IPS-NIHi7 (cell line): ENCODE results near the gene RPS29.
"Not testable (repeated sequence)": the region's sequence is repeated elsewhere in the genome, so short reads cannot be mapped to it uniquely, and the experiment has no call there.

Source experiments
- DNase-seq: peaks from one replicate; pipeline ENCODE4 v3.0.0; 2012; ENCODE audit warnings: mixed read lengths; ENCODE audit errors: extremely low spot score

The RPS29 gene

DNA sequence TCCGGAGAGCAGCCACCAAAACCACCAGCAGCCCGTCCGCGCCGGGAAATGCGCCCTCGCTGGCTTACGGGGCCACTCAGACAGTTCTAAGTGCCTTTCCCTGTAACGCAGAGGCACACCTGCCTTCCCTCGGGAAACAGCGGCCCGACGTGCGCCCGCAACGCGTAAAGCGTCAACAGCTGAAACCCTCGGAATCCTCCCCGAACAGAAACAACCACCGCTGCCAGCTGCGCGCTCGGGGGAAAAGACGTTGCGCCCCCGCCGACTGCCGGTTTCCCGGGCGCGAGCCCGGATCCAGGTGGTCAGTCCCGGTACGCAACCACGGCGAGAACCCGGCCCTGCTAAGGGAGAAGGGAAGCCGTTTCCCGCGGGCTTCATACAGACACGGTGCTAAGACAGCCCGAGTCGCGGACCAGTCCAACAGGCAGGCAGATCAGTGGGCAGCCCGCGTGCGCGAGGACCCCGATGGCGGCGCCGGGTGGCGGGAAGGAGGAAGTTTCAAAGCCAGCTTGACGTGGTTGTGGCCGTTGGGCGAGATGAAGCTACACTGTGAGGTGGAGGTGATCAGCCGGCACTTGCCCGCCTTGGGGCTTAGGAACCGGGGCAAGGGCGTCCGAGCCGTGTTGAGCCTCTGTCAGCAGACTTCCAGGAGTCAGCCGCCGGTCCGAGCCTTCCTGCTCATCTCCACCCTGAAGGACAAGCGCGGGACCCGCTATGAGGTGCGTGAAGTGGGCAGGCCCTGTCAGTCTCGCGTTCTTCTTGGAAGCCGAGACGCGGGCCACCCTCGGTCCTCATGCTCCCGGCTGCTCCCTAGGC is 12.5 kb upstream of the RPS29 start, which contains the start of gene LRR1:
LRR1 (plus strand) TSS at position 456 of the 816 bp plus-strand sequence; CDS start at position 537, 81 bp downstream.
- DNase-seq, result peak; percentile 64

GRCh38 chr14:49598189-49598484 is 12.0 kb upstream of the RPS29 start:
- no peak for DNase-seq

- no peak for DNase-seq
These were observed 8.3 kb upstream of the RPS29 start for GRCh38 chr14:49594347-49595091.

- DNase-seq, result no peak
These were observed 6.8 kb upstream of the RPS29 start for GRCh38 chr14:49593016-49593415.

DNA sequence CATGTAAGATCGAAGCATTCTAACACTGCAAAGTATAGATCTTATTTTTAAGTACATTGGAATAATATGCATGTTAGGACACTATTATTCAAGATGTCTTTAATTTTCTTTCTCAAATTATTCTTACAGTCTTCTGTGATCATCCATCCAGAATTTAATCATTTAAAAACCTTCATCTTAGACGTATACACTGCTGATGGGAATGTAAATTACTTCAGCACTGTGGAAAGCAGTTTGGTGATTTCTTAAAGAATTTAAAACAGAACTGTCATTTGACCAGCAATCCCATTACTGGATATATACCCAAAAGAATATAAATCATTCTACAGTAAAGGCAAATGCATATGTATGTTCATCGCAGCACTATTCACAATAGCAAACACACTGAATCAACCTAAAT is 3.2 kb upstream of the RPS29 start:
- DNase-seq, result no peak

GRCh38 chr14:49586673-49587460 is 687 bp upstream of the RPS29 start:
- DNase-seq, result peak; percentile 17

GRCh38 chr14:49584981-49585640 is 1.1 kb downstream of the RPS29 start:
- not testable (repeated sequence) for DNase-seq

GRCh38 chr14:49584058-49584457 is 2.1 kb downstream of the RPS29 start:
- no peak for DNase-seq

- DNase-seq, result no peak
These were observed 2.6 kb downstream of the RPS29 start for GRCh38 chr14:49583629-49584028.

DNA sequence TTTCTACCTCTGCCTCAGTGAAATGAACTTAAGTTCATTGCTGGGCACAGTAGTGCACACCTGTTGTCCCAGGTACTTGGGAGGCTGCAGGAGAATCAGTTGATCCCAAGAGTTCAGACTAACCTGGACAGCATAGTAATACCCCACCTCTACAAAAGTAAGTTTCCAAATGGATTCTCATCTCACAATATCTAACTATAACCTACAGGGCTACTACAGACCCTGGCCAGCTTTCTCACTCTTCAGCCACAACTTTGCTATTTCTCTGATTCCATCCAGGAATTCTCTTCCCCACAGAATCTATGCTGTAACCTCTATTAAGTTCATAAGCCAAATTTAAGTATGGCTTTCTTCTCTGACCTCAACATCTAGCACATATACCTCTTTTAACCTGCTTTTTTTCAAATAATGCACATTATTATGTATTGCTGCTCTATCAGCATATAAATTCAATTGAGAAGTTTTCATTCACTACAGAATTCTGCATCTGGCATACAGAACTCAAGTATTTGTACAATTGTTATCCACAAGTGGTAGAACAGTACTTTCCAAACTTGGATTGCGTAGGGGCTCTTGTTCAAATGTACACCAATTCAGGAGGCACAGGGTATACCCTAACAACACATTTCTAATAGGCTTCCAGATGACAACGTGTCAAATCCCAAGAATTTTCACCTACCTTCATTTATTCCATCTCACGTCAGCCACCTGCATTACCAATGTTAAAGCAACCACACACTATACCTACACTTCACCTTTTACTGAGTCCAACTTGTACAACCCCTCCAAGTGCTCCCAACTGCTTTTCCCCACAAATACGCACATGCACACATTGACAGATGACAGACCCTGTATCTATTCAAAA is 3.8 kb downstream of the RPS29 start:
- no peak for DNase-seq

DNA sequence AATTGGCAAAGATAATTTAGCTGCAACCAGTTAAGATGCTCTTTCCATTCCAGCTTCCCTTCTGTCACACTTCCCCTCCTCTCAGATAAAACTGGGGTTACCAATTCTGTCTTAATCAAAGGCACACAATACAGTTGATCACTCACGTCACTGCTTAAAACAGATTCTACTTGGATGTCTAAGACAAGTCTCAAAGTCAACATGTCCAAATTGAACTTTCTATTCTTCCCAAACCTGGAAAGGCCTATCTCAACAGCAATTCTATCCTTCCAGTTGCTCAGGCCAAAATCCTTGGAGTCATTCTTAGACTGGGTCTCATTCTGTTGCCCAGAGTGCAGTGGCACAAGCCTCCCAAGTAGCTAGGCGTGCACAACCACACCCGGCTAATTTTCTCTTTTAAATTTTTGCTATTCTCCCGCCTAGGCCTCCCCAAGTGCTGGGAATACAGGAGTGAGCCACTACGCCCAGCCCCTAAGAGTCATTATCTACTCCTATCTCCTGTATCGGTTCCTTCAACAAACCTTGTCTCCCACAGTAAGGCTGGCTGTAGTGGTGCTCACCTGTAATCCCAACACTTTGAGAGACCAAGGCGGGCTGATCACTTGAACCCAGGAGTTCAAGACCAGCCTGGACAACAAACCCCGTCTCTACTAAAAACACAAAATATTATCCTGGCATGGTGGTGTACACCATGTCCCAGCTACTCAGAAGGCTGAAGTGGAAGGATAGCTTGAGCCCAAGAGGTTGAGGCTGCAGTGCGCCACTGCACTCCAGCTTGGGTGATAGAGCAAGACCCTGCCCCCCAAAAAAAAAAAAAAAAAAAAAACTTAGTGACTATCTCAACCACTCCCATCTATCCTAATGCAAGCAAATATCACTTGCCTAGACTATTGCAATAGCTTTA is 4.7 kb downstream of the RPS29 start:
- DNase-seq, result no peak

DNA sequence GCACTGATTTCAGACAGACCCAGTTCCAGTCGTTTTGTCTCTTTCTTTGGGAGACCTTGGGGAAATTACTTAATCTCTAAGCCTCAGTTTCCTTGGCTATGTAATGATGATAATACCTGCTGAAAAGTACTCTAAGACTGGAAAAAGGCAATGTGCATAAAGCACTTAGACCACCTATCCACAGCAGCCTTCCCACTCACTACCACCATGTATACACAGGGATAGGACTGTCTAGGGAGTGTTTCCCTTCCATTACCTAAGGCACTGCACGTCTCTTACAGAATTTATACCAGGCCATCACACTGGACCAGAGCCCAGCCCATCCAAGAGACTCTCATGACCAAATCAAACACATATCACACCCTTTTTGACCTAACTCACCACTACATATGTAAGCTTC is 6.3 kb downstream of the RPS29 start:
- DNase-seq, result no peak

DNA sequence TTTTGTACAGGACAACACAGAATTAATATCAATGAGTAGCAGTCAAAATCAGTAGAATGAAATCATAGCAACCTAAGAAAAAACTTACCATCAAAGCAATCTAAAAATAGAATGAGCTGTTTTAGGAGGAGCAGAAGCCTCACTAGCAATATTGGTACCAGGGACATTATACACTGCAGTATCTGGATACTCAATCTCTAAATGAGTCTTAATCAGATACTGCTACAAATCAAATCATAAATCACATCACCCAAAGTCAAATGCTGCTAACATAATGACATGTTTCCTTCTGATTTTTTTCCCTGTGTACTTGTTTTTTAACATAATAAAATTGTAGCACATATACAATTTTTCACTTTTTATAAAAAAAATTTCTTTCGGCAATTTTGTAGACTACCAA is 8.0 kb downstream of the RPS29 start:
- no peak for DNase-seq

GRCh38 chr14:49574038-49574437 is 12.1 kb downstream of the RPS29 start:
- DNase-seq, result no peak

DNA sequence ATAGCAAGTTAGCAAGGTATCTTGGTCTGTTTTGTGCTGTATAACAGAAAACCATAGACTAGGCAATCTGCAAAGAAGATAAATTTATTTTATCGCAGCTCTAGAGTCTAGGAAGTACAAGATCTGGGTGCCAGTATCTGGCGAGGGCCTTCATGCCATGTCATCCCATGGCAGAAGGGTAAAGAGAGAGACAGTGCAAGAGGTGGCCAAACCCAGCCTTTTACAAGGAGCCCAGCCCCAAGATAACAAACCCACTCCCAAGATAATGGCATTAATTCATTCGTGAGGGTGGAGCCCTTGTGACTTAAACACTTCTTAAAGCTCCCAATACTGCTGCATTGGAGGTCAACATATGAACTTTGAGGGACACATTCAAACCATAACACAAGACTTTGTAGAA is 16.9 kb downstream of the RPS29 start:
- DNase-seq, result no peak

GRCh38 chr14:49566714-49567113 is 19.5 kb downstream of the RPS29 start:
- no peak for DNase-seq

GRCh38 chr14:49559979-49560768 is 26.0 kb downstream of the RPS29 start:
- DNase-seq, result no peak

DNA sequence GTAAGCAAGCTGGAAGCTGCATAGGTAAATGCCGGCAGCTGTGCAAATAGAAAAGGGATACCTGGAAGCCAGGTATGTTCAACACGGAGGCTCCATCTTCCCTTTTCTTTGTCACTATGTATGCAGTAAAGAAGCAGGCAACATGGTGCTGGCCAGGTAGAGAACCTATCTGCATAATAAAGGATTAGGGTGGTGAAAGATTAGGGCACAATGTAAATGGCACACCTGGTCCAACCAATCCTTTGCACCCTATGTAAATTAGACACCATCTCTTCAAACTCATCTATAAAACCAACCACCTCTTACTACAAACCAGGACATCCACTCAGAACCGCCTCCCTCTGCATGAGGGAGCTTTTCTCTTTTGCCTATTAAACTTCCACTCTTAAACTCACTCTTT is 32.3 kb downstream of the RPS29 start:
- no peak for DNase-seq

GRCh38 chr14:49553106-49553505 is 33.1 kb downstream of the RPS29 start:
- no peak for DNase-seq
